Endodermal cell (in vitro differentiated cells): ENCODE measurements around the gene HOXD8. TPM values are rescaled to one million over a fixed set of nuclear protein-coding genes. Genes with fewer than 3 reads are reported as not detected.
A peak's percentile ranks its signal among the peaks of the same experiment; 100 is the strongest.

Experiments used
- DNase-seq: peaks from one replicate; pipeline ENCODE4 v3.0.0-alpha.2; 2017
- H3K27ac ChIP-seq: 2 replicates; pipeline ENCODE4 v1.5.1; 2013; ENCODE audit warnings: mild to moderate bottlenecking, low read depth, low read length, moderate library complexity
- H3K27me3 ChIP-seq: 2 replicates; pipeline ENCODE4 v1.6.1; 2013; ENCODE audit warnings: mild to moderate bottlenecking, low read length, moderate library complexity; ENCODE audit not compliant: insufficient read depth, control insufficient read depth, poor library complexity, severe bottlenecking
- H3K36me3 ChIP-seq: 2 replicates; pipeline ENCODE4 v1.7.0; 2013; ENCODE audit warnings: mild to moderate bottlenecking, low read length, moderate library complexity; ENCODE audit not compliant: control insufficient read depth, insufficient read depth
- H3K4me1 ChIP-seq: one replicate; pipeline ENCODE4 v1.7.0; 2013; ENCODE audit warnings: low read length; ENCODE audit not compliant: control insufficient read depth, insufficient read depth
- H3K4me3 ChIP-seq: 2 replicates; pipeline ENCODE4 v1.5.1; 2013; ENCODE audit warnings: mild to moderate bottlenecking, low read length, moderate library complexity
- H3K9ac ChIP-seq: 2 replicates; pipeline ENCODE4 v1.6.1; 2013; ENCODE audit warnings: mild to moderate bottlenecking, low read length, moderate library complexity; ENCODE audit not compliant: poor library complexity, severe bottlenecking; ENCODE audit errors: extremely low read depth
- H3K9me3 ChIP-seq: 2 replicates; pipeline ENCODE4 v1.6.1; 2013; ENCODE audit warnings: mild to moderate bottlenecking, low read length, moderate library complexity; ENCODE audit not compliant: control insufficient read depth
- H3K27ac Mint-ChIP-seq: 2 replicates; pipeline ENCODE4 v1.8.0; 2020; ENCODE audit warnings: mixed read lengths
- H3K27me3 Mint-ChIP-seq: 2 replicates; pipeline ENCODE4 v1.8.0; 2021; ENCODE audit warnings: mild to moderate bottlenecking, mixed read lengths; ENCODE audit not compliant: insufficient read depth
- H3K36me3 Mint-ChIP-seq: 2 replicates; pipeline ENCODE4 v1.8.0; 2020; ENCODE audit warnings: low read depth, mixed read lengths
- H3K4me1 Mint-ChIP-seq: 2 replicates; pipeline ENCODE4 v1.8.0; 2020; ENCODE audit warnings: mixed read lengths
- H3K4me3 Mint-ChIP-seq: 2 replicates; pipeline ENCODE4 v1.8.0; 2020; ENCODE audit warnings: mild to moderate bottlenecking, moderate library complexity, mixed read lengths
- H3K9me3 Mint-ChIP-seq: 2 replicates; pipeline ENCODE4 v1.8.0; 2020; ENCODE audit warnings: mild to moderate bottlenecking, mixed read lengths
- WGBS, 2 experiments: methylation state at CpG; one replicate each; pipeline versions ENCODE4 v1.1.5 to v1.1.7; 2013; ENCODE audit warnings: missing lambda C conversion rate in 2 of 2, mixed read lengths in 1 of 2; ENCODE audit not compliant: insufficient coverage in 1 of 2, insufficient read length in 1 of 2; 5-methylcytosine and 5-hydroxymethylcytosine counted together
- total RNA-seq, 2 donors: library from RNA; stranded (reverse); fragmentation: NEBNext Ultra II Directional in 1 of 2; extraction: Animal tissue kit (Norgen Biotek cat#: 25700) in 1 of 2; gene quantifications; 2 replicates in 1 of 2; 3 replicates in 1 of 2; pipeline ENCODE4 v1.2.1, GENCODE V29; 2021
- TF ChIP-seq, protein P1 (sequence below): fragments of 200-600 bp; sonication (generic); conservative IDR thresholded peaks from 2 replicates; pipeline ENCODE4 v1.5.0; 2021; ENCODE audit warnings: antibody characterized with exemption, mild to moderate bottlenecking

HOXD8 gene
- total RNA-seq, 2 donors from 2014 or later = not detected

DNA sequence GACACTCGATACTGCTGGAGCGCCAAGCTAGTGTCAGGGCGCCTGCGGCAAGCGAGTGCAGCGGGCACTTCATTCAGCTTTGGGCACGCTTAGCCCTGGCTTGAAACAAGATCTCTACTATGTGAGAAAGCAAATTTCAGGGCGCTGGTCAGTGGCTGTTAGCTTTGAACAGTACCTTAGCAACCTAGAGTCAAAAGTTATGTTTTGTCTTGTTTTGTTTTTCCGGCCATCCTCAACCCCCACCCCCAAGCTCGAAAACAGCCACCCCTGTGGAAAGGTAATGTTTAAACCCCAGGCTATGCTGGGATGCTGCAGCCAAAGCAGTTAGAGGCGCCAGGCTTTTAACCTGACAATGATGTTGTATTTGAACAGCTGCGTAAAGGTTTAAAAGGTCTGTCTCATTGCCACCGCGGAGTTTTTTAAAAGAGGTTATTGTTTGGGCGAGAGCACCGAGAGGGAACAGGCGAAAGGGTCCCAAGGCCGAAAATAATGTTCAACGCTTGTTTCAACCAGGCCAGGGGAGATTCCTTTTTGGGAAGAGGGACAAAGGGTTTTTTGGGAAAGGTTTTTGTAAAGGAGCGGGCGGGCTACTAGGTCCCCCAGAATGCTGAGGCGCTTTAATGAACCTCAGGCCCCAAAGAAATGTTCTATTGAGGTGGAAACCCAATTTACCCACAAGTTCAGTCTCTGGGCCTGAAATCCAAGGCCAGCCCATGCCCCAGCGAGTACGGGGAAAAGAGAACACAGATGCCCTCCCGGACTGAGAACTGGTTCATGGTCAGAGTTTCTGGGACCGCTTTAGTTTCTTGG is 15.2 kb upstream of the HOXD8 start:
- Mint-ChIP-seq H3K4me3 (no peak overlapping the region), H3K4me1 (no peaks in the 10 kb centered on the region), H3K9me3 (peaks cover 13% of the 10 kb centered on the region), H3K36me3 (no peaks in the 10 kb centered on the region), H3K27me3 (peaks cover 100% of the 10 kb centered on the region), H3K27ac (no peak overlapping the region)
- Histone ChIP-seq H3K4me3 (no peak overlapping the region), H3K27me3 (peaks cover 100% of the 10 kb centered on the region), H3K9ac (no peak overlapping the region), H3K9me3 (peaks cover 10% of the 10 kb centered on the region), H3K27ac (no peak overlapping the region), H3K36me3 (no peaks in the 10 kb centered on the region), H3K4me1 (no peaks in the 10 kb centered on the region)
- peak; percentile 58 for DNase-seq
- TF ChIP-seq, protein P1, sequence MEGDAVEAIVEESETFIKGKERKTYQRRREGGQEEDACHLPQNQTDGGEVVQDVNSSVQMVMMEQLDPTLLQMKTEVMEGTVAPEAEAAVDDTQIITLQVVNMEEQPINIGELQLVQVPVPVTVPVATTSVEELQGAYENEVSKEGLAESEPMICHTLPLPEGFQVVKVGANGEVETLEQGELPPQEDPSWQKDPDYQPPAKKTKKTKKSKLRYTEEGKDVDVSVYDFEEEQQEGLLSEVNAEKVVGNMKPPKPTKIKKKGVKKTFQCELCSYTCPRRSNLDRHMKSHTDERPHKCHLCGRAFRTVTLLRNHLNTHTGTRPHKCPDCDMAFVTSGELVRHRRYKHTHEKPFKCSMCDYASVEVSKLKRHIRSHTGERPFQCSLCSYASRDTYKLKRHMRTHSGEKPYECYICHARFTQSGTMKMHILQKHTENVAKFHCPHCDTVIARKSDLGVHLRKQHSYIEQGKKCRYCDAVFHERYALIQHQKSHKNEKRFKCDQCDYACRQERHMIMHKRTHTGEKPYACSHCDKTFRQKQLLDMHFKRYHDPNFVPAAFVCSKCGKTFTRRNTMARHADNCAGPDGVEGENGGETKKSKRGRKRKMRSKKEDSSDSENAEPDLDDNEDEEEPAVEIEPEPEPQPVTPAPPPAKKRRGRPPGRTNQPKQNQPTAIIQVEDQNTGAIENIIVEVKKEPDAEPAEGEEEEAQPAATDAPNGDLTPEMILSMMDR = no peak
- WGBS, 2 experiments = 6 to 9% methylated on average over 24 to 26 of the region's 26 CpGs

GRCh38 chr2:176114930-176115625 is 14.4 kb upstream of the HOXD8 start:
- Histone ChIP-seq H3K4me3 (no peak overlapping the region), H3K9me3 (peaks cover 10% of the 10 kb centered on the region), H3K9ac (no peak overlapping the region), H3K27ac (no peak overlapping the region), H3K27me3 (peaks cover 100% of the 10 kb centered on the region), H3K4me1 (no peaks in the 10 kb centered on the region), H3K36me3 (no peaks in the 10 kb centered on the region)
- Mint-ChIP-seq H3K4me3 (no peak overlapping the region), H3K27me3 (peaks cover 100% of the 10 kb centered on the region), H3K9me3 (peaks cover 13% of the 10 kb centered on the region), H3K36me3 (no peaks in the 10 kb centered on the region), H3K4me1 (no peaks in the 10 kb centered on the region), H3K27ac (no peak overlapping the region)
- WGBS, 2 experiments = 22 to 31% methylated on average over 4 to 16 of the region's 16 CpGs
- peak; percentile 63 for DNase-seq
- TF ChIP-seq, protein P1 = no peak

GRCh38 chr2:176115883-176116813 is 13.4 kb upstream of the HOXD8 start, which contains the start of gene HOXD10:
TSS of gene HOXD10 (plus strand) at chr2:176116778. CDS start at chr2:176116834, 56 bp downstream.
- DNase-seq = peak; percentile 90
- H3K4me1 Mint-ChIP-seq = no peaks in the 10 kb centered on the region
- no peaks in the 10 kb centered on the region for H3K36me3 Mint-ChIP-seq
- Histone ChIP-seq H3K27me3 (peaks cover 100% of the 10 kb centered on the region), H3K9me3 (peaks cover 10% of the 10 kb centered on the region), H3K27ac (no peak within 1 kb of the TSS), H3K36me3 (no peaks in the 10 kb centered on the region), H3K9ac (no peak within 1 kb of the TSS), H3K4me3 (no peak within 1 kb of the TSS), H3K4me1 (no peaks in the 10 kb centered on the region)
- peaks cover 100% of the 10 kb centered on the region for H3K27me3 Mint-ChIP-seq
- TF ChIP-seq, protein P1 = peak; percentile 67
- peaks cover 13% of the 10 kb centered on the region for H3K9me3 Mint-ChIP-seq
- WGBS, 2 experiments = 6 to 7% methylated on average over 32 to 66 of the region's 66 CpGs
- H3K4me3 Mint-ChIP-seq = peak within 1 kb of the TSS; percentile 27
- H3K27ac Mint-ChIP-seq = no peak within 1 kb of the TSS
